ENCODE data around the gene TEK.

DNA sequence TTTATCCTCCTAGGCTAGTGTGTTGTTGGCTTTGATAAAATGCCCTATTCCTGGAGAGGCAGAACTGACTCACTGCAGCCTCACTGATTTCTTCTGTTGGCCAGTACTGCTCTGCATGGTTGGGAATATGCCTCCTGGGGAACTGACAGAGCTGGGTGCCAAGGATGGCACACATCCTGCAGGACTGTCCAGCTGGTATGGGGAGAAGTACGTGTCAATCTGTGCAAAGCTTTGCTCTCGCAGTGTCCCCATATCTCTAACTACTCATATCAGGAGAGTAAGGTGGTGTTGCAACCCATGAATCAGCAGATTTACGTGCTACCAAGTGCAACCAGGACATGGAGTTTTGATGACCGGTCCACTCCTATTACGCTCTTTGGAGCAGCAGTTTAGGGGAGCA is 74.7 kb downstream of the TEK start:
- TF ChIP-seq, protein P1, sequence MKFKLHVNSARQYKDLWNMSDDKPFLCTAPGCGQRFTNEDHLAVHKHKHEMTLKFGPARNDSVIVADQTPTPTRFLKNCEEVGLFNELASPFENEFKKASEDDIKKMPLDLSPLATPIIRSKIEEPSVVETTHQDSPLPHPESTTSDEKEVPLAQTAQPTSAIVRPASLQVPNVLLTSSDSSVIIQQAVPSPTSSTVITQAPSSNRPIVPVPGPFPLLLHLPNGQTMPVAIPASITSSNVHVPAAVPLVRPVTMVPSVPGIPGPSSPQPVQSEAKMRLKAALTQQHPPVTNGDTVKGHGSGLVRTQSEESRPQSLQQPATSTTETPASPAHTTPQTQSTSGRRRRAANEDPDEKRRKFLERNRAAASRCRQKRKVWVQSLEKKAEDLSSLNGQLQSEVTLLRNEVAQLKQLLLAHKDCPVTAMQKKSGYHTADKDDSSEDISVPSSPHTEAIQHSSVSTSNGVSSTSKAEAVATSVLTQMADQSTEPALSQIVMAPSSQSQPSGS (IDR thresholded peaks at IDR 0.05; ENCODE audit: low read length), result no peak
- TF ChIP-seq, protein P2, sequence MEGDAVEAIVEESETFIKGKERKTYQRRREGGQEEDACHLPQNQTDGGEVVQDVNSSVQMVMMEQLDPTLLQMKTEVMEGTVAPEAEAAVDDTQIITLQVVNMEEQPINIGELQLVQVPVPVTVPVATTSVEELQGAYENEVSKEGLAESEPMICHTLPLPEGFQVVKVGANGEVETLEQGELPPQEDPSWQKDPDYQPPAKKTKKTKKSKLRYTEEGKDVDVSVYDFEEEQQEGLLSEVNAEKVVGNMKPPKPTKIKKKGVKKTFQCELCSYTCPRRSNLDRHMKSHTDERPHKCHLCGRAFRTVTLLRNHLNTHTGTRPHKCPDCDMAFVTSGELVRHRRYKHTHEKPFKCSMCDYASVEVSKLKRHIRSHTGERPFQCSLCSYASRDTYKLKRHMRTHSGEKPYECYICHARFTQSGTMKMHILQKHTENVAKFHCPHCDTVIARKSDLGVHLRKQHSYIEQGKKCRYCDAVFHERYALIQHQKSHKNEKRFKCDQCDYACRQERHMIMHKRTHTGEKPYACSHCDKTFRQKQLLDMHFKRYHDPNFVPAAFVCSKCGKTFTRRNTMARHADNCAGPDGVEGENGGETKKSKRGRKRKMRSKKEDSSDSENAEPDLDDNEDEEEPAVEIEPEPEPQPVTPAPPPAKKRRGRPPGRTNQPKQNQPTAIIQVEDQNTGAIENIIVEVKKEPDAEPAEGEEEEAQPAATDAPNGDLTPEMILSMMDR (IDR thresholded peaks at IDR 0.05 in 2 of 3, conservative IDR thresholded peaks at IDR 0.05 in 1 of 3; ENCODE audit: control insufficient read depth in 2 of 3, extremely low read depth in 1 of 3, insufficient read depth in 1 of 3, low read depth in 3 of 3, low read length in 3 of 3), result no peak
- TF ChIP-seq ZNF384 (IDR thresholded peaks at IDR 0.05; ENCODE audit: borderline replicate concordance, low read depth, low read length), result no peak
- TF ChIP-seq LARP7 (IDR thresholded peaks at IDR 0.05), result no peak
- TF ChIP-seq CHD1 (IDR thresholded peaks at IDR 0.05; ENCODE audit: low read depth, low read length), result no peak
- no peak for TF ChIP-seq TAF1 (IDR thresholded peaks at IDR 0.05; ENCODE audit: borderline replicate concordance, low read depth, low read length)
- TF ChIP-seq GATAD2B (conservative IDR thresholded peaks at IDR 0.05; ENCODE audit: low read depth), result no peak
- TF ChIP-seq, protein P3, sequence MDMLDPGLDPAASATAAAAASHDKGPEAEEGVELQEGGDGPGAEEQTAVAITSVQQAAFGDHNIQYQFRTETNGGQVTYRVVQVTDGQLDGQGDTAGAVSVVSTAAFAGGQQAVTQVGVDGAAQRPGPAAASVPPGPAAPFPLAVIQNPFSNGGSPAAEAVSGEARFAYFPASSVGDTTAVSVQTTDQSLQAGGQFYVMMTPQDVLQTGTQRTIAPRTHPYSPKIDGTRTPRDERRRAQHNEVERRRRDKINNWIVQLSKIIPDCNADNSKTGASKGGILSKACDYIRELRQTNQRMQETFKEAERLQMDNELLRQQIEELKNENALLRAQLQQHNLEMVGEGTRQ (IDR thresholded peaks at IDR 0.05; ENCODE audit: borderline replicate concordance, low read depth, low read length), result no peak

All from GM12878 (cell line).